Mesodermal cell (in vitro differentiated cells): ENCODE data around the gene INPP5A. TPM values are rescaled to one million over a fixed set of nuclear protein-coding genes. Genes with fewer than 3 reads are reported as not detected.
"Not testable (repeated sequence)": the region's sequence is repeated elsewhere in the genome, so short reads cannot be mapped to it uniquely, and the experiment has no call there.

Experiments
- H3K27ac ChIP-seq: 2 replicates; pipeline ENCODE4 v1.7.0; 2013; ENCODE audit warnings: mild to moderate bottlenecking, low read depth, low read length, moderate library complexity; ENCODE audit not compliant: severe bottlenecking
- H3K36me3 ChIP-seq: 2 replicates; pipeline ENCODE4 v1.7.1; 2013; ENCODE audit warnings: mild to moderate bottlenecking, low read length, moderate library complexity; ENCODE audit not compliant: control insufficient read depth, insufficient read depth
- H3K4me1 ChIP-seq: one replicate; pipeline ENCODE4 v1.7.1; 2013; ENCODE audit warnings: mild to moderate bottlenecking, low read length; ENCODE audit not compliant: insufficient read depth, control insufficient read depth, poor library complexity, severe bottlenecking
- H3K4me3 ChIP-seq: 2 replicates; pipeline ENCODE4 v1.7.0; 2013; ENCODE audit warnings: low read length, control low read depth, mild to moderate bottlenecking; ENCODE audit not compliant: insufficient read depth, poor library complexity, severe bottlenecking; ENCODE audit errors: extremely low read depth
- H3K9me3 ChIP-seq: 2 replicates; pipeline ENCODE4 v1.7.1; 2013; ENCODE audit warnings: mild to moderate bottlenecking, low read length, moderate library complexity; ENCODE audit not compliant: control insufficient read depth
- WGBS, 2 experiments: methylation state at CpG; one replicate each; pipeline ENCODE4 v1.1.5; 2013; ENCODE audit warnings: missing lambda C conversion rate in 2 of 2; ENCODE audit not compliant: insufficient coverage in 2 of 2; 5-methylcytosine and 5-hydroxymethylcytosine counted together
- polyA plus RNA-seq, 2 experiments: library from polyadenylated mRNA; stranded (reverse); fragments of 50-300 nt; gene quantifications; one replicate each; pipeline ENCODE4 v1.2.3, GENCODE V29; 2013

INPP5A gene
- 33.0 TPM for polyA plus RNA-seq (2013, experiment 1 of 2)
- polyA plus RNA-seq (2013, experiment 2 of 2), result 32.5 TPM

- 0% methylated on average over 33 to 43 of the region's 50 CpGs for WGBS, 2 experiments
- peak within 1 kb of the TSS; percentile 69 for H3K27ac ChIP-seq
- peak within 1 kb of the TSS; percentile 76 for H3K4me3 ChIP-seq
- peaks cover 42% of the 10 kb centered on the region for H3K4me1 ChIP-seq
- H3K36me3 ChIP-seq, result no peaks in the 10 kb centered on the region
- no peaks in the 10 kb centered on the region for H3K9me3 ChIP-seq
Observed at GRCh38 chr10:132537684-132538001, at the start of gene INPP5A. TSS of gene INPP5A (plus strand) at chr10:132537787. CDS start at chr10:132538097, 310 bp downstream.

- no peak overlapping the region for H3K4me3 ChIP-seq
- peaks cover 5% of the 10 kb centered on the region for H3K4me1 ChIP-seq
- WGBS, 2 experiments, result 90 to 96% methylated on average over 14 to 16 of the region's 16 CpGs
- H3K36me3 ChIP-seq, result no peaks in the 10 kb centered on the region
- H3K9me3 ChIP-seq, result peaks cover 3% of the 10 kb centered on the region
- no peak overlapping the region for H3K27ac ChIP-seq
Observed at GRCh38 chr10:132488231-132488821, 49.3 kb upstream of the INPP5A start.

GRCh38 chr10:132489053-132489703 is 48.4 kb upstream of the INPP5A start:
- Histone ChIP-seq H3K4me3 (no peak overlapping the region), H3K27ac (no peak overlapping the region), H3K9me3 (peaks cover 3% of the 10 kb centered on the region), H3K36me3 (no peaks in the 10 kb centered on the region), H3K4me1 (peaks cover 5% of the 10 kb centered on the region)
- 92 to 93% methylated on average over 16 to 18 of the region's 21 CpGs for WGBS, 2 experiments

GRCh38 chr10:132489704-132490534 is 47.7 kb upstream of the INPP5A start:
- 90 to 97% methylated on average over 20 to 26 of the region's 31 CpGs for WGBS, 2 experiments
- peaks cover 5% of the 10 kb centered on the region for H3K4me1 ChIP-seq
- H3K36me3 ChIP-seq, result no peaks in the 10 kb centered on the region

GRCh38 chr10:132491534-132491933 is 46.1 kb upstream of the INPP5A start:
- H3K4me3 ChIP-seq, H3K36me3 ChIP-seq, H3K27ac ChIP-seq, H3K4me1 ChIP-seq, H3K9me3 ChIP-seq: not testable (repeated sequence)
- WGBS, 2 experiments, result 84 to 98% methylated on average over 6 of the region's 8 CpGs

More at GRCh38 chr10:132489704-132490534, 47.7 kb upstream of the INPP5A start:
- Histone ChIP-seq H3K4me3 (no peak overlapping the region), H3K9me3 (peaks cover 3% of the 10 kb centered on the region), H3K27ac (no peak overlapping the region)

- Histone ChIP-seq H3K4me1 (peaks cover 5% of the 10 kb centered on the region), H3K9me3 (peaks cover 3% of the 10 kb centered on the region), H3K36me3 (no peaks in the 10 kb centered on the region), H3K27ac (no peak overlapping the region), H3K4me3 (no peak overlapping the region)
- WGBS, 2 experiments, result 86 to 93% methylated on average over 21 of the region's 21 CpGs
Observed at GRCh38 chr10:132492323-132493025, 45.1 kb upstream of the INPP5A start.

- WGBS, 2 experiments, result 92 to 93% methylated on average over 6 to 8 of the region's 8 CpGs
- H3K36me3 ChIP-seq, result no peaks in the 10 kb centered on the region
- H3K4me1 ChIP-seq, result peaks cover 5% of the 10 kb centered on the region
- H3K27ac ChIP-seq, result no peak overlapping the region
- peaks cover 3% of the 10 kb centered on the region for H3K9me3 ChIP-seq
- no peak overlapping the region for H3K4me3 ChIP-seq
Observed at GRCh38 chr10:132493246-132493755, 44.3 kb upstream of the INPP5A start.

- H3K4me3 ChIP-seq, result no peak overlapping the region
- H3K27ac ChIP-seq, result no peak overlapping the region
- H3K36me3 ChIP-seq, result no peaks in the 10 kb centered on the region
- peaks cover 3% of the 10 kb centered on the region for H3K9me3 ChIP-seq
- peaks cover 2% of the 10 kb centered on the region for H3K4me1 ChIP-seq
- WGBS, 2 experiments, result 91 to 94% methylated on average over 15 of the region's 16 CpGs
Observed at GRCh38 chr10:132493756-132494290, 43.8 kb upstream of the INPP5A start.

- H3K4me1 ChIP-seq, result no peaks in the 10 kb centered on the region
- no peak overlapping the region for H3K4me3 ChIP-seq
- H3K9me3 ChIP-seq, result peaks cover 1% of the 10 kb centered on the region
- no peaks in the 10 kb centered on the region for H3K36me3 ChIP-seq
- no peak overlapping the region for H3K27ac ChIP-seq
- WGBS, 2 experiments, result 80 to 82% methylated on average over 7 to 9 of the region's 11 CpGs
Observed at GRCh38 chr10:132494866-132495630, 42.5 kb upstream of the INPP5A start.
